ENCODE measurements around the gene HSPA12B.

Gene HSPA12B

DNA sequence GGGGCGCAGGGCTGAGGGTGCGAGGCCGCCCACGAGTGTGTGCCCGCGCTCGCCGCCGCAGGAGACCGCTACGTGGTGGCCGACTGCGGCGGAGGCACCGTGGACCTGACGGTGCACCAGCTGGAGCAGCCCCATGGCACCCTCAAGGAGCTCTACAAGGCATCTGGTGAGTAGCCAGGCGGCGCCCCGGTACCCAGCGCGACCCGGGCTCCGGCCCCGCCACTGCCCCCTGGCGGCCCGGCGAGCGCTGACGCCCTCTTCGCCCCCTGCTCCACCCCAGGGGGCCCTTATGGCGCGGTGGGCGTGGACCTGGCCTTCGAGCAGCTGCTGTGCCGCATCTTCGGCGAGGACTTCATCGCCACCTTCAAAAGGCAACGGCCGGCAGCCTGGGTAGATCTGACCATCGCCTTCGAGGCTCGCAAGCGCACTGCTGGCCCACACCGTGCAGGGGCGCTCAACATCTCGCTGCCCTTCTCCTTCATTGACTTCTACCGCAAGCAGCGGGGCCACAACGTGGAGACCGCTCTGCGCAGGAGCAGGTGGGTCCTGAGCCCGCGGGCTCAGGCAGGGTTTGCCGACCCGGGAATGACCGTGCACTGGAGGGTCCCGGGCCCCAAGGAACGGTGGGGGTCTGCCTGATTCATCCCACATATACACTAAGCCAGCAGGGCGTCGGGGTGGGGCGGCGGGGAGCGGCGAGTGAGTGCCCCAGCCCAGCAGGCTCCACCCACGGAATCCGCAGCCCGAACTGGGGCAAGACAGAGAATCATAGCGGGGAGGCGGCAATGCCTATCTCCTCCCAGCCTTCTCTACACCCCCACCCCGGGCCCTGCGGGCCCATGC, 17.4 kb downstream of the HSPA12B start:
- DNase-seq, result peak; percentile 28

DNA sequence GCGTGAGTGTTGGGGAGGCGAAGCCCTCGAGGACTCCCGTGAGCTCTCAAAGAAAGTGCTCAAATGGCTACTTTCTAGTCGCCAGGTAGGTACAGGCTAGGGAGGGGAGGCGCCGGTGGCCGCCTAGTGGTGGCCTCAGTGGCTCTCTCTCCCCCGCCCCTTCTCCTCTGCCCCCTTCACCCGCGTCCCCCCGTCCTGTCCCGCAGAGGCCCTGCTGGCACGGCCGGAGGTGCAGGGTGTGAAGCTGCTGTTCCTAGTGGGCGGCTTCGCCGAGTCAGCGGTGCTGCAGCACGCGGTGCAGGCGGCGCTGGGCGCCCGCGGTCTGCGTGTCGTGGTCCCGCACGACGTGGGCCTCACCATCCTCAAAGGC, 18.8 kb downstream of the HSPA12B start:
- DNase-seq, result no peak

DNA sequence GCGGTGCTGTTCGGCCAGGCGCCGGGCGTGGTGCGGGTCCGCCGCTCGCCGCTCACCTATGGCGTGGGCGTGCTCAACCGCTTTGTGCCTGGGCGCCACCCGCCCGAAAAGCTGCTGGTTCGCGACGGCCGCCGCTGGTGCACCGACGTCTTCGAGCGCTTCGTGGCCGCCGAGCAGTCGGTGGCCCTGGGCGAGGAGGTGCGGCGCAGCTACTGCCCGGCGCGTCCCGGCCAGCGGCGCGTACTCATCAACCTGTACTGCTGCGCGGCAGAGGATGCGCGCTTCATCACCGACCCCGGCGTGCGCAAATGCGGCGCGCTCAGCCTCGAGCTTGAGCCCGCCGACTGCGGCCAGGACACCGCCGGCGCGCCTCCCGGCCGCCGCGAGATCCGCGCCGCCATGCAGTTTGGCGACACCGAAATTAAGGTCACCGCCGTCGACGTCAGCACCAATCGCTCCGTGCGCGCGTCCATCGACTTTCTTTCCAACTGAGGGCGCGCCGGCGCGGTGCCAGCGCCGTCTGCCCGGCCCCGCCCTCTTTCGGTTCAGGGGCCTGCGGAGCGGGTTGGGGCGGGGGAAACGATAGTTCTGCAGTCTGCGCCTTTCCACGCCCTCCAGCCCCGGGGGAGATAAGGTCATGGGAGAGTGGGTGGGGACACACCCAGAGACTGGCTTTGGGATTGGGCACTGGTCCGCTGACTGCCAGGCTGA, 19.3 kb downstream of the HSPA12B start:
- peak; percentile 62 for DNase-seq

- DNase-seq, result no peak
Measured at GRCh38 chr20:3752386-3752759, 19.9 kb downstream of the HSPA12B start.

GRCh38 chr20:3753098-3753497, 20.6 kb downstream of the HSPA12B start:
- peak; percentile 54 for DNase-seq

DNA sequence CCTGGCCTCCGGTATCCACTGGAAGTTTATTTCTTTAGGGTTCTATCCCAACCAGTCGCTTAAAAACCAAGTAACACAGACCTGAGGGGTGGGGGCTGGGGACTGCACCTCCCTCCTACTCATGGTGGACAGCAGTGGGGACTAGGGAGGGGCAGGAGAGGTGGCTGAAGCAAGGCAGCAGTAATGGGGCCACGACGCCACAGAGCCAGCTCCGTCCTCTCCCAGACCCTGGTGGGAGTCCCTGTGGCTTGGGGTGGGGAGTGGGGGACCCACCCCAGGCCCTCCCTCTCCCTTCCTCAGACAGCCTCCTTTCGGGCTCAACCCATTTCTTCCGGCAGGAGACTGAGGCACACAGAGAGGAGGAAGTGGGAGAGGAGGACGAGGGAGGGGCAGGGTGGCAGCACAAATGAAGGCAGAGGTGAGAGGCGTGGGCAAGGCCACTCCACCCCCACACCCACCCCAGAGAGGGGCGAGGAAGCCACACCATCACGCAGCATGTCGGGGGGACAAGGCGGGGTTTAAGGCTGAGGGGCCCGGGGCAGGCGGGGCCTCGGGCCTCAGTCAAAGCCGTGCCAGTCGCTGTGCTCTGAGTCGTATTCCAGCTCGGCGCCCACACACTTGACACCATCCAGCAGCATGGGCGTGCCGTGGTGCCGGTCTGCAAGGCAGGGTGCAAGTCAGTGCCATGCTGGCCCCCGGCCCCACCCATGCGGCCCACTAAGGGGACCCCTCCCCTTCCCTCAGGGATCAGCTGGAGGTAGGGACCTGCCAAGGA, 21.2 kb downstream of the HSPA12B start:
- no peak for DNase-seq

- no peak for DNase-seq
Measured at GRCh38 chr20:3754276-3754630, 21.8 kb downstream of the HSPA12B start.

GRCh38 chr20:3755269-3755668, 22.8 kb downstream of the HSPA12B start:
- DNase-seq, result no peak

DNA sequence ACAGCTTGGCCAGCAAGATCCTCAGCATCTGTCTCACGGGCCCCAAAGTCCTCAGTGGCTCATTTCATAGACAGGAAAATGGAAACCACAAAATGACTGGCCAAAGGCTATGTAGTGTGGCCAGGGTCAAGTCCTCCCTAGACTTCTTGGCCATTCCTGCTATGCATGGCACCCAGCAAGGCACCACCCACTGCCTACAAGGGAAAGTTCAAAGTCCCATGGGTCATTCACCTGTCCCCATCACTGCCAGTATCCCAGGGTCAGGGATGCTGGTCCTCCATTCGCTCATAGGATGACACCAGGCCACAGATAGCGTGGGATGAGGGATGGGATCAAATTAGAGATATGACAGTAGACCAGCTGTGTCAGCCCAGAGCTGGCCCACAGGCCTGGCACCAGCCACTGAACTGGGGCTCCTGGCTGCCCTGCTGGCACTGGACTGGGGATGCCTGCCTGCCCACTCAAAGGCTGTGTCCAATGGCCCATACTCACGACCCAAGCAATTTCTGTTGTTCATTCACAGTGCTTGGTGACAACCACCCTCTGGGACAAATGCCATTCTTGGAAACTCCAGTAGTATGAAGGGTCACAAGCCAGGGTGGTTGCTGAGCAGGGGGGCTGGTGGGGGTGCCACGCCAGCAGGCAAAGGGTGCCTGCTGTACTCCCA, 23.5 kb downstream of the HSPA12B start:
- no peak for DNase-seq

GRCh38 chr20:3757268-3757667, 24.8 kb downstream of the HSPA12B start:
- no peak for DNase-seq

DNA sequence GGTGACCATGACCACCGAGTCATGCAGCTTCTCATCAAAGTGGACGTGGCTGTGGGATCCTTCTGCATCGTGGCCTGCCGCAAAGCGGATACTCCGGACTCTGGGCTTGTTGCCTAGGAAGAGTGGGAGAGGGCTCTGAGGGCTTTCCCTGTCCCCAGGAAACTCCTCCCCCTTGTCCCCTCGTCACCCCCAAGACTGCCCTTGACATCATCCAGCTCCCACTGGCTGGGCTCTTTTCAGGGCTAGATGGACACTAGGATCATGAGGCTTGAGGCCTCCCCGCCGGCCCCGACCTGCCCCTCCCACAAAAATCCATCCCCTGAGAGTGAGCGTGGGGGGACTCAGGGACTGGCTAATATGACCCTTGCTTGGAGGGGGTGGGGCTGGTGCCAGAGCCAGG, 26.1 kb downstream of the HSPA12B start:
- DNase-seq, result no peak

DNA sequence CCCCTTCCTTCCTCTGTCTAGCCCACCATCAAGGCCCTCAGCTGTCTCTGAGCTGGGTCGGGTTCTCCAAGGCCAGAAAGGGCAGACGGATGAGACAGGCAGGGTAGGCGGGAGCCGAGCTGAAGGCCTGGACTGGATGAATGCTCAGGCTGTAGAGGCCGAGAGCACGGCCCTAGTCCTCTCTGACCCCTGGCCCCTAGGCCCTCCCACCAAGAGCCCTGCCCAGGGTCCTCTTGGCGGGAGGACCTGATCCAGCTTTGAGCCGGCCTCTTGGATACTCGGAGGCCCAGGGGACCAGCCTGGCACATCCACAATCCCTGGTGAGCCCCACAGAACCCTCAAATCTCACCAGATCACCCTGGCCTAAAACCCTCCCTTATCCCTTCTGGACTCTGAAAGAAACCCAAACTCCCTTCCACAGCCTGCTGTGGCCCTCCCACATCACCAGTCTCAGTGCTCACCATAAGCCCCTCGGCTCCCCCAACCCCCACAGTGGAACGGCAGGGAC, 26.9 kb downstream of the HSPA12B start:
- no peak for DNase-seq

DNA sequence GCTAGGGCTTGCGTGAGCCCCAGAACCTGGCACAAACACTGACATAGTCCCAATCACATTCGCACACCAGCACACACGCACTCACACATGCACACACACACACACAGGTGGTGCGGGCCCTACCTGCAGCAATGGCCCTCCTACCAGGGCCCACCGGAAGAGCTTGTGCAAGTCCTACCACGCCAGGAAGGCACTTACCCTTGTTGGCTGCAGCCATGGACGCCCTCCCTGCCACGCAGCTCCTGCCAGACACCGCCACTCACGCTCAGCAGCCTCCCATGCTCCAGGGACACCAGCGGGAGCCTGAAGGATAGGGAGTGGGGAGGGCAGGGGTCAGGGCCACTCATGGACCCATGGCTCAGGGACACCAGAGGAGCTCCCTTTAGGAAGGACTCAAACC, 27.4 kb downstream of the HSPA12B start:
- DNase-seq, result no peak

DNA sequence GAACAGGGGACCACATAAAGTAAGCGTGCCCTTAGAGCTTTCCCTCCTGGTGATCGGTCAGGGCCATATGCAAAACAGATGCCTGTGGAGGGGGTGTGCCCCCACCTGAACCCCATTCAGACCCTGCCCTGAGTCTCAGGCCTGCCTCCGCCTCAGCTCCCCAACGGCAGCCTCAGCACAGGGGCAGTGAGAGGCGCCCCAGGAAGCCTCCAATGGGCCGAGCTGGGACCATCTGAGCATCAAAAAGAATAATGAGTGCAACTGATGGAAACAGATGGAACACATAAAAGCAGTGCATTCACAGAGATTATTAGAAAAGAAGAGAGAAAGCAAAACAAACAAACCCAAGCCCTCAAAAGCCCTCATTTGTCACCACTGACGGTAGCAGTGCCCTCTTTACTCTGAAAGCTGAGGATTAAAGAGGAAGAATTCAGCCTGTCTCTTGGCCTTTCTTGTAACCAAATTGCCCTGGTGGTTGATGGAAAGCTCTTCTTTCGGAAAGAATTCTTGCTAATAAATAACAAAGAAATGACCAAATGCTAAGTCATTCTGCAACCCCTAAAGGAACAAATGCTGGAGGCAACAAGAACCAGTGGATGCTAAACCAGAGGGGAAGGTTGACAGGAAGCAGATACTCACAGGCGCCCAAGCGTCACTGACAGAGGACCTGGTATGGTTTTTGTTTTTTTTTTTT, 28.3 kb downstream of the HSPA12B start:
- no peak for DNase-seq

DNA sequence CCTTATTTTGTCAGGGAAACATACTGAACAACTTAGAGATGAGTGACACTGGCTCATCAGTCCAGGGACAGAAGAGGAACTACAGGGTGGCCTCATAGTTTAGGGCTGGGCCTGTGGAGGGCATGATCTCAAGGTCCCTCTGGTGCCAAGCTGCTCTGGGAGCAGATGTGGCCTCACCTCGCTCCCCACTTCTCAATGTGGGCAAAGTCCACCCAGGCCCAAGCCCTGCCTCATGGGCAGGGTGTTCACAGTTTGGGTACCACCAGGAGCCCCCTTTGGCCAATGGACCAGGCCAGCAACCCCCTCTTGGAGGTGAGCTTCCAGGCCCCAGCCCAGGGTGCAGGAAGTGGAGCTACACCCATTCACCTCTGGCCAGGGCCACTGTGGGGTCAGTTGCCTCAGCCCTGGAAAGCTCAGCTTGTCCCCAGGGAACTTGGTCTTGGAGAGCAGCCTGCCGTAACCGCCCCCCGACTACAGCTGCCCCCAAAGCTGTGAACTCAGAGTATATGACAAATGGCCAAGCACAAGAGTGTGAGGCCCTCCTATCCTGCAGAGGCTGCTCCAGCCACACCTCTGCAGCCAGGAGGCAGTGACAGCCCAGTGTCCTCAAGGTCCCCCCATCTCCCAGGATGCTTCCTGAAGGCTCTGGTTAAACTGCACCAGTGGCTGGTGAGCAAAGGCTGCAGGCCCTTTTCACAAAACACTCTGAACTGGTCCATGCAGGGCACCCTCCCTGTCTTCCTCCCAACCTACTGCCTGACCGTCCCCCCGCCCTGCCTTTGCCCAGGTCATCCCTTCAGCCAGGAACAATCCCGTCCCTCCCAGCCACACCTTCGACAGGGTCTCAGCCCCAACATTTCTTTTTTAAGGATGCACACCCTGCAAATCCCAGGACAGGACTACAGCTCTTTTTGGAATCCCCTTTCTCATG, 31.5 kb downstream of the HSPA12B start:
- no peak for DNase-seq

DNA sequence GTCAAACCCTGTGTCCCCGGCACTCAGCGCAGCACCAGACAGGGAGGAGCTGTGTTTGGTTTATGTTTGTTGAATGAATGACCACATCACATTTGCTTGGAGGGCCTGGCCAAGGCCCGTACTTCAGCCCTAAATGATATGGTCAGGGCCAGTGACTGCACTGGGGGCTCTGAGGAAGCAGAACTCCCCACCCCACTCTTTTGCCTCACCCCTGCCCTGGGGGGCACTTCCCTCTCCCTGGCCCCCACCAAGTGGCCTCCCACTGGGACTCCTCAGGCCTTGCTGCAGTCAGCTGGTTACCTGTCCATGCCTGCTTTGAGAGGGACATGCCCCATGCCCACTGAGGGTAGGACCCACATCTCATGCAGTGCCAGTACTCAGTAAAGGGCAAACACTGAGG, 32.2 kb downstream of the HSPA12B start:
- DNase-seq, result no peak

DNA sequence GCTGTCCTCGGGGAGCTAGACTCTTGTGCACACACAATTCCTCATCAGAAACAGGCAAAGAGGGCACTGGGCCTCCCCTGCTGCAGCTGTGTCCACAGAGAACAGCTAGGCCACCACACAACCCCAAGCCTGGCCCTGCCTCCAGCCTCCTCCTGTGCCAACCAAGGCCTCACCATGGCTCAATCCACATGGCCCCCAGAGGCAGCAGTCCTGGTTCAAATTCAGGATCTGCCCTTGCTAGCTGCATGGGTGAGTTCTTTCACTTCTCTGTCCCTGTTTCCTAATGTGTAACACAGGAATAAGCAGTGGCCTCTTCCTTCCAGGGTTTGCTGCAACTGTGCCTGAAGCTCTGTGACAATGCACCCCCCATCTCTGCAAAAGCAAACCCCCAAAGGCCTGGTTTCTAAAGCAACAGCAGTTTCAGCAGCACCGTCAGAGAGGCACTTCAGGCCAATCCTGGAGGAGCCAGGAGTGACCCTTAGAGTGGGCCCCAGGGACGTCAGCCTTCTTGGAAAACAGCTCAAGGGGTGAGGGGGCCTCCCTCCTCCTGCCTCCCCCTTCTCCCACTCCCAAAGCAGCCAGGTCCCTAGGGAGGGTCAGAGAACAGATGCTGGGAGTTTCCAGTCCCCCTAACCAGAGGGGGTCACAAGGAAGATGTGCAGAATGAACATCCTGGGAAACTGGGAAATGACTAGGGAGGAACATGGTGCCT, 32.8 kb downstream of the HSPA12B start:
- no peak for DNase-seq

- DNase-seq, result no peak
Measured at GRCh38 chr20:3766422-3767109, 34.1 kb downstream of the HSPA12B start.

DNA sequence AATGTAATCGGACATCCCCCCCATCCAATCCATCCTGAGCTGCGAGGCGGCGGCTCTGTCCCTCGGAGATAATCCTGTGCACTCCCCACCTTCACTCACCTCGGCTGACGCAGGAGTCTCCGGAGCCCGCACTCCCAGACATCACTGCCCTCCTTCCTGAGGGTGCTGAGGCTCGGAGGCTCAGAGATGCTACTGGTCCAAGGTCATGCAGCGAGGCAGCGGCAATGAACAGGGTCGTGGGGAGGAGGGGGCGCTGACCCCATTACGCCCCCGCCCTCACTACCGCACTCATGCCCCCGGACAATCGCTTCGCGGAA, 34.6 kb downstream of the HSPA12B start:
- peak; percentile 33 for DNase-seq

All from RPMI8226 (cell line).